Stimulated activated CD8-positive, alpha-beta memory T cell treated with anti-CD3 and anti-CD28 coated beads, Interleukin-4, amount 100 ng/mL, for 24 hours (primary cell): ENCODE results near the gene SPANXA2.
"Not testable (repeated sequence)": the region's sequence is repeated elsewhere in the genome, so short reads cannot be mapped to it uniquely, and the experiment has no call there.

Experiments used
- DNase-seq: peaks from one replicate; pipeline ENCODE4 v3.0.0-alpha.2; 2020; ENCODE audit warnings: low read depth

The SPANXA2 gene

GRCh38 chrX:141589408-141589807, at the start of gene SPANXA2:
SPANXA2 (plus strand) TSS chrX:141589708; CDS start chrX:141589768, 60 bp downstream.
- not testable (repeated sequence) for DNase-seq

GRCh38 chrX:141542551-141542950, 47.0 kb upstream of the SPANXA2 start:
- not testable (repeated sequence) for DNase-seq

DNA sequence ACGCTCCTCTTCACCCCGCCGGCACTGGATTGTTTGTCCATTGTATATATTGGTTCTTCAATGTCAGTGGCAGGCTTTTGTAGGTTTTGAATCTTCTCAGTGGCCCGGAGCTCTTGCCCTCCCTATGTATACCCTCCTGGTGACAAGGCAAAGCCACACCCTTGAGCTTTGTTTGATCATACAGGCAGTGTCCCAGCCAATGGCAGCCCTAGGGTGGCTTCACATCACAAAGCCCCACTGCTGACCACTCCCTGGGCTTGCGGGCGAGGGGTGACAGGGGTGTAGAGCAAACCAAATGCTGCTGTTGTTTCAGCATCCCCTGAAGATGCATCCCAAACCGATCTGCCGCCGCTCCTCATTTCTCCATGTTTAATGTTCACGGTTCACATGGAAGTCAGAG, 4.9 kb upstream of the SPANXA2 start, which contains the start of gene SPANXA1:
TSS of gene SPANXA1 (minus strand) at position 101 of the 400 bp plus-strand sequence. CDS start at position 41, 60 bp downstream.
- DNase-seq = not testable (repeated sequence)

- DNase-seq = no peak
These were observed 19.6 kb downstream of the SPANXA2 start for GRCh38 chrX:141609111-141609510.

- DNase-seq = no peak
These were observed 29.8 kb downstream of the SPANXA2 start for GRCh38 chrX:141619336-141619735.

DNA sequence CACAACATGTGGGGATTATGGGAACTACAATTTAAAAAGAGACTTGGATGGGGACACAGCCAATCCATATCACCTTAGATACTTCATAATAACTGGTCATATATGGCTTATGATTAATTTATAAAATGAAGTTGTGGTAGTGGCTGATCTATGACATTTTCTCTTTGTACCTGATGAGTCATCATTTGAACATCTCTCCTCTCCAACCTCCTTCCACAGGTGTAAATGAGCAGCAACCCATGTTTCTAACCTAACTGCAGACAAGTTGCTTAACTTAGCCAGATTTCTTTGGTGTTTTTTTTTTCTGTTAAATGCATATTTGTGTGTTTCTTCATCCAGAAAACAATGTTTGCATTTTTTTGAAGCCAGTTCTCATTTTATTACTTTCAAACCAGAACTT, 42.6 kb downstream of the SPANXA2 start:
- DNase-seq = no peak

DNA sequence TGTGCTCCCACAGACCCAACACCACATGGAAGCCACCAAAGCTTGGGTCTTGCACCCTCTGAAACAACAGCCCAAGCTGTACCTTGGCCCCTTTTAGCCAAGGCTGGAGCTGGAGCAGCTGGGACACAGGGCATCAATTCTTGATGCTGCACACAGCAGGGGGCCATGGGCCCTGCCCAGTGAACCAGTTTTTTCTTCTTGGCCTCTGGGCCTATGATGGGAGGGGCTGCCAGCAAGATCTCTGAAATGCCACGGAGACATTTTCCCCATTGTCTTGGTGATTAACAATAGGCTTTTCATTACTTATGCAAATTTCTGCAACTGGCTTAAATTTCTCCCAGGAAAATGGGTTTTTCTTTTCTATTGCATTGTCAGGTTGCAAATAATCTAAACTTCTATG, 49.0 kb downstream of the SPANXA2 start:
- no peak for DNase-seq
